ENCODE results near the gene KLF5.

DNA sequence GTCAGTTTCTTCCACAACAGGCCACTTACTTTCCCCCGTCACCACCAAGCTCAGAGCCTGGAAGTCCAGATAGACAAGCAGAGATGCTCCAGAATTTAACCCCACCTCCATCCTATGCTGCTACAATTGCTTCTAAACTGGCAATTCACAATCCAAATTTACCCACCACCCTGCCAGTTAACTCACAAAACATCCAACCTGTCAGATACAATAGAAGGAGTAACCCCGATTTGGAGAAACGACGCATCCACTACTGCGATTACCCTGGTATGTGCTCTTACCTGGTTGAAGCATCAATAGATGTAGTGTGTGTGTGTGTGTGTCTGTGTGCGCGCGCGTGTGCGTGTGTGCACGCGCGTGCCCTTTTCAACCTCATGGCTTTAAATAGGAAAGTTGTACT, 3.7 kb downstream of the KLF5 start:
- no peak for TF ChIP-seq YY1 (IDR thresholded peaks at IDR 0.05; ENCODE audit: insufficient read depth, insufficient read length)
- TF ChIP-seq ZNF274 (IDR thresholded peaks at IDR 0.05; ENCODE audit: low read depth, low read length) = no peak
- no peak for TF ChIP-seq SUZ12 (IDR thresholded peaks at IDR 0.05; ENCODE audit: extremely low read depth, insufficient read depth, insufficient read length)
